ENCODE results near the gene YEATS4.
"Not testable (repeated sequence)": the region's sequence is repeated elsewhere in the genome, so short reads cannot be mapped to it uniquely, and the experiment has no call there.

The YEATS4 gene

GRCh38 chr12:69359531-69360347 lies at the start of gene YEATS4:
YEATS4 (plus strand) TSS chr12:69359743; CDS start chr12:69359973, 230 bp downstream.
- peak; percentile 50 to 57 for DNase-seq (ENCODE audit: low read depth in 2 of 2)

- DNase-seq (ENCODE audit: low read depth in 2 of 2): no peak
Observed at GRCh38 chr12:69313209-69313608, 46.3 kb upstream of the YEATS4 start.

- DNase-seq (ENCODE audit: low read depth in 2 of 2): not testable (repeated sequence)
Observed at GRCh38 chr12:69316784-69317183, 42.8 kb upstream of the YEATS4 start.

GRCh38 chr12:69317233-69317632 lies 42.3 kb upstream of the YEATS4 start:
- not testable (repeated sequence) for DNase-seq (ENCODE audit: low read depth in 2 of 2)

GRCh38 chr12:69318225-69318624 lies 41.3 kb upstream of the YEATS4 start:
- no peak for DNase-seq (ENCODE audit: low read depth in 2 of 2)

GRCh38 chr12:69321351-69321750 lies 38.2 kb upstream of the YEATS4 start:
- no peak for DNase-seq (ENCODE audit: low read depth in 2 of 2)

GRCh38 chr12:69324797-69325466 lies 34.6 kb upstream of the YEATS4 start:
- no peak for DNase-seq (ENCODE audit: low read depth in 2 of 2)

- DNase-seq (ENCODE audit: low read depth in 2 of 2): no peak
Observed at GRCh38 chr12:69328426-69328825, 31.1 kb upstream of the YEATS4 start.

- no peak for DNase-seq (ENCODE audit: low read depth in 2 of 2)
Observed at GRCh38 chr12:69329669-69330428, 29.7 kb upstream of the YEATS4 start.

- no peak for DNase-seq (ENCODE audit: low read depth in 2 of 2)
Observed at GRCh38 chr12:69330475-69331473, 28.8 kb upstream of the YEATS4 start.

GRCh38 chr12:69331519-69331908 lies 28.0 kb upstream of the YEATS4 start:
- no peak for DNase-seq (ENCODE audit: low read depth in 2 of 2)

GRCh38 chr12:69331909-69332684 lies 27.4 kb upstream of the YEATS4 start:
- no peak for DNase-seq (ENCODE audit: low read depth in 2 of 2)

- no peak for DNase-seq (ENCODE audit: low read depth in 2 of 2)
Observed at GRCh38 chr12:69332815-69333358, 26.7 kb upstream of the YEATS4 start.

- no peak for DNase-seq (ENCODE audit: low read depth in 2 of 2)
Observed at GRCh38 chr12:69334158-69334557, 25.4 kb upstream of the YEATS4 start.

- DNase-seq (ENCODE audit: low read depth in 2 of 2): no peak
Observed at GRCh38 chr12:69337311-69338090, 22.0 kb upstream of the YEATS4 start.

GRCh38 chr12:69338120-69338859 lies 21.3 kb upstream of the YEATS4 start:
- DNase-seq (ENCODE audit: low read depth in 2 of 2): no peak

- DNase-seq (ENCODE audit: low read depth in 2 of 2): no peak
Observed at GRCh38 chr12:69338936-69339335, 20.6 kb upstream of the YEATS4 start.

GRCh38 chr12:69339999-69340398 lies 19.5 kb upstream of the YEATS4 start:
- DNase-seq (ENCODE audit: low read depth in 2 of 2): no peak

GRCh38 chr12:69341328-69341727 lies 18.2 kb upstream of the YEATS4 start:
- DNase-seq (ENCODE audit: low read depth in 2 of 2): no peak

All from fibroblast of skin of left biceps (primary cell).